ENCODE data around the gene EMC7. TPM values are rescaled to one million over a fixed set of nuclear protein-coding genes. Genes with fewer than 3 reads are reported as not detected.

EMC7 gene
- total and polyA plus RNA-seq, 10 of the 15 experiments (the other 5 are each of a cell fraction or from before 2014, with no cell fraction given), result 16.5 to 88.9 (median 45.0) TPM

DNA sequence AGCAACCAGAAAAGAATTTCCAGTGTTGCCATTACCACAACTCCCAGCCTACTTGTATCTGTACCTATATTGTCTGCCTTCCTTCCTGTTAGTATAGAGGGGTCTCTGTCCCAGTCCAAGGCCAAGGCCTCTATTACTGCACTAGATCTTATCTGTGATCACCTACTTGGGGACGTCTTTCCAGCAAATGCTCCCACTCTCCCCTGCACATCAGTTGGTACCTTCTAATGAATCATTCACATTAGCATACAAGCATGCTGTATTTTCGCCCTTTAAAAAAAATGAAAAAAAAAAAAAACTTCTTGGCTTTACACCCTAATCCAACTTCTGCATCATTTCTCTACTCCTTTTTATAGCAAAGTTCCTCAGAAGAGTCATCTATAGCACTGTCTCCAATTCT, 57.8 kb downstream of the EMC7 start:
- no peak overlapping the region for H3K4me3 ChIP-seq
- WGBS (ENCODE audit: insufficient coverage, insufficient replicate concordance, low lambda C conversion rate, missing lambda C conversion rate), result 89% methylated on average over 2 of the region's 2 CpGs
- no peak for TF ChIP-seq STAT3 (IDR thresholded peaks at IDR 0.05; ENCODE audit: low read depth, low read length)
- H3K4me2 ChIP-seq (ENCODE audit: control insufficient read depth, insufficient read depth), result peak overlapping the region; percentile 47; the same call in 1 of the 2 replicates
- H2AFZ ChIP-seq (ENCODE audit: control insufficient read depth, low read depth, low read length), result no peak overlapping the region
- POLR2A ChIA-PET, result interaction anchor here (0.6 kb wide), 1 partner anchor 26 kb away, joined by 5 read pairs; no protein-coding TSS in a partner anchor
- no TSS peak for BruUV-seq (replicated peaks)
- RAD21 ChIA-PET (ENCODE audit: unreplicated experiment), result no interaction called here
- DNase-seq (ENCODE audit: low read depth, low spot score), result no peak
- ATAC-seq, result no peak
- H3K9me3 ChIP-seq (replicated peaks; ENCODE audit: control insufficient read depth, insufficient read depth, low read length), result no peaks in the 10 kb centered on the region; the same call in 2 of the 3 replicates
- H3K9ac ChIP-seq (ENCODE audit: control insufficient read depth, insufficient read depth, low read length), result no peak overlapping the region
- SMC1A ChIA-PET (ENCODE audit: uncharacterized antibody, unreplicated experiment), result interaction anchor here (1.0 kb wide), 1 partner anchor 172 kb away, joined by 3 read pairs; no protein-coding TSS in a partner anchor
- no peak for FAIRE-seq
- H4K20me1 ChIP-seq (ENCODE audit: control insufficient read depth, insufficient read depth), result no peaks in the 10 kb centered on the region
- no peak overlapping the region for H3K27ac ChIP-seq (ENCODE audit: control insufficient read depth, insufficient read depth)
- CTCF ChIA-PET, result interaction anchor here (0.7 to 1.8 kb wide), 2 partner anchors 8 to 18 kb away, joined by 3 to 6 read pairs; no protein-coding TSS in a partner anchor
- intact Hi-C loops (cut with micrococcal nuclease; ENCODE audit: unreplicated experiment) (no loop called here), in situ Hi-C loops (cut with MboI) (no loop called here)
- no peaks in the 10 kb centered on the region for H3K79me2 ChIP-seq (ENCODE audit: control insufficient read depth, insufficient read depth, low read length)
- no peaks in the 10 kb centered on the region for H3K36me3 ChIP-seq (ENCODE audit: control insufficient read depth in 2 of 2, insufficient read depth in 2 of 2, low read length in 1 of 2)
- peaks cover 13% of the 10 kb centered on the region for H3K4me1 ChIP-seq (ENCODE audit: control insufficient read depth, insufficient read depth, low read length)
- H3K27me3 ChIP-seq (replicated peaks in 1 of 2; ENCODE audit: control insufficient read depth in 2 of 2, insufficient read depth in 2 of 2, low read length in 1 of 2), result no peaks in the 10 kb centered on the region

DNA sequence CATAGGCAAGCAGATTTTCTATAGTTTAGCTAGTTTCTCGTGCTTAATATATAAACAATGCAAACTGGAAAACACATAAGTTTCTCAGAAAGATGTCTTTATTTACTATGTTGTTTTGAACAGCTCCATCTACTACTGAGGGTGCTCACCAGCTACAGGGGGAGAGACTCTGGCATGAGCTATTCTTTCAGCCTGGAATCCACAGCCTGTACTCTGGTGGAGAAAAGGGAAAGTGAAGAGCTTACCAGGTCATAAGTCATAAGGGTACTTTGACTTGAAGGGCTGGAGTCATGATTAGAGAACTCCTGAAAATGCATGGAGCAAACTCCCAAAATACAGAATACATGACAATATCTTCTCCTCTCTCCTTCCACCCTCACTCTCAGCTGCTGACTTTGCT, 58.3 kb downstream of the EMC7 start:
- H3K9me3 ChIP-seq (replicated peaks; ENCODE audit: control insufficient read depth, insufficient read depth, low read length), result no peaks in the 10 kb centered on the region; the same call in 2 of the 3 replicates
- no peaks in the 10 kb centered on the region for H3K27me3 ChIP-seq (replicated peaks in 1 of 2; ENCODE audit: control insufficient read depth in 2 of 2, insufficient read depth in 2 of 2, low read length in 1 of 2)
- H3K4me3 ChIP-seq, result no peak overlapping the region
- ChIA-PET RAD21 (ENCODE audit: unreplicated experiment) (no interaction called here), POLR2A (interaction anchor here (0.6 kb wide), 1 partner anchor 26 kb away, joined by 5 read pairs; no protein-coding TSS in a partner anchor), SMC1A (ENCODE audit: uncharacterized antibody, unreplicated experiment) (interaction anchor here (1.0 kb wide), 1 partner anchor 172 kb away, joined by 3 read pairs; no protein-coding TSS in a partner anchor), CTCF (interaction anchor here (0.7 to 1.8 kb wide), 2 partner anchors 8 to 18 kb away, joined by 3 to 6 read pairs; no protein-coding TSS in a partner anchor)
- no peak overlapping the region for H3K27ac ChIP-seq (ENCODE audit: control insufficient read depth, insufficient read depth)
- FAIRE-seq, result peak; percentile 77
- H4K20me1 ChIP-seq (ENCODE audit: control insufficient read depth, insufficient read depth), result no peaks in the 10 kb centered on the region
- H3K79me2 ChIP-seq (ENCODE audit: control insufficient read depth, insufficient read depth, low read length), result no peaks in the 10 kb centered on the region
- DNase-seq (ENCODE audit: low read depth, low spot score), result no peak
- no peak overlapping the region for H3K9ac ChIP-seq (ENCODE audit: control insufficient read depth, insufficient read depth, low read length)
- H3K4me1 ChIP-seq (ENCODE audit: control insufficient read depth, insufficient read depth, low read length), result peaks cover 13% of the 10 kb centered on the region
- WGBS (ENCODE audit: insufficient coverage, insufficient replicate concordance, low lambda C conversion rate, missing lambda C conversion rate), result 94% methylated on average over 1 of the region's 1 CpG
- no TSS peak for BruUV-seq (replicated peaks)
- ATAC-seq, result no peak
- no peaks in the 10 kb centered on the region for H3K36me3 ChIP-seq (ENCODE audit: control insufficient read depth in 2 of 2, insufficient read depth in 2 of 2, low read length in 1 of 2)
- no peak overlapping the region for H2AFZ ChIP-seq (ENCODE audit: control insufficient read depth, low read depth, low read length)
- peak overlapping the region; percentile 47; the same call in 1 of the 2 replicates for H3K4me2 ChIP-seq (ENCODE audit: control insufficient read depth, insufficient read depth)
- in situ Hi-C loops (cut with MboI), result no loop called here
- intact Hi-C loops (cut with micrococcal nuclease; ENCODE audit: unreplicated experiment), result no loop called here
- TF ChIP-seq, protein P1, sequence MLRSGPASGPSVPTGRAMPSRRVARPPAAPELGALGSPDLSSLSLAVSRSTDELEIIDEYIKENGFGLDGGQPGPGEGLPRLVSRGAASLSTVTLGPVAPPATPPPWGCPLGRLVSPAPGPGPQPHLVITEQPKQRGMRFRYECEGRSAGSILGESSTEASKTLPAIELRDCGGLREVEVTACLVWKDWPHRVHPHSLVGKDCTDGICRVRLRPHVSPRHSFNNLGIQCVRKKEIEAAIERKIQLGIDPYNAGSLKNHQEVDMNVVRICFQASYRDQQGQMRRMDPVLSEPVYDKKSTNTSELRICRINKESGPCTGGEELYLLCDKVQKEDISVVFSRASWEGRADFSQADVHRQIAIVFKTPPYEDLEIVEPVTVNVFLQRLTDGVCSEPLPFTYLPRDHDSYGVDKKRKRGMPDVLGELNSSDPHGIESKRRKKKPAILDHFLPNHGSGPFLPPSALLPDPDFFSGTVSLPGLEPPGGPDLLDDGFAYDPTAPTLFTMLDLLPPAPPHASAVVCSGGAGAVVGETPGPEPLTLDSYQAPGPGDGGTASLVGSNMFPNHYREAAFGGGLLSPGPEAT (IDR thresholded peaks at IDR 0.05; ENCODE audit: low read depth), result no peak
- no peak for TF ChIP-seq ASH2L (IDR thresholded peaks at IDR 0.05; ENCODE audit: borderline replicate concordance, low read depth)
- TF ChIP-seq EGR1 (IDR thresholded peaks at IDR 0.05; ENCODE audit: borderline replicate concordance in 1 of 2, low read depth in 2 of 2, low read length in 2 of 2), result no peak
- TF ChIP-seq, protein P2, sequence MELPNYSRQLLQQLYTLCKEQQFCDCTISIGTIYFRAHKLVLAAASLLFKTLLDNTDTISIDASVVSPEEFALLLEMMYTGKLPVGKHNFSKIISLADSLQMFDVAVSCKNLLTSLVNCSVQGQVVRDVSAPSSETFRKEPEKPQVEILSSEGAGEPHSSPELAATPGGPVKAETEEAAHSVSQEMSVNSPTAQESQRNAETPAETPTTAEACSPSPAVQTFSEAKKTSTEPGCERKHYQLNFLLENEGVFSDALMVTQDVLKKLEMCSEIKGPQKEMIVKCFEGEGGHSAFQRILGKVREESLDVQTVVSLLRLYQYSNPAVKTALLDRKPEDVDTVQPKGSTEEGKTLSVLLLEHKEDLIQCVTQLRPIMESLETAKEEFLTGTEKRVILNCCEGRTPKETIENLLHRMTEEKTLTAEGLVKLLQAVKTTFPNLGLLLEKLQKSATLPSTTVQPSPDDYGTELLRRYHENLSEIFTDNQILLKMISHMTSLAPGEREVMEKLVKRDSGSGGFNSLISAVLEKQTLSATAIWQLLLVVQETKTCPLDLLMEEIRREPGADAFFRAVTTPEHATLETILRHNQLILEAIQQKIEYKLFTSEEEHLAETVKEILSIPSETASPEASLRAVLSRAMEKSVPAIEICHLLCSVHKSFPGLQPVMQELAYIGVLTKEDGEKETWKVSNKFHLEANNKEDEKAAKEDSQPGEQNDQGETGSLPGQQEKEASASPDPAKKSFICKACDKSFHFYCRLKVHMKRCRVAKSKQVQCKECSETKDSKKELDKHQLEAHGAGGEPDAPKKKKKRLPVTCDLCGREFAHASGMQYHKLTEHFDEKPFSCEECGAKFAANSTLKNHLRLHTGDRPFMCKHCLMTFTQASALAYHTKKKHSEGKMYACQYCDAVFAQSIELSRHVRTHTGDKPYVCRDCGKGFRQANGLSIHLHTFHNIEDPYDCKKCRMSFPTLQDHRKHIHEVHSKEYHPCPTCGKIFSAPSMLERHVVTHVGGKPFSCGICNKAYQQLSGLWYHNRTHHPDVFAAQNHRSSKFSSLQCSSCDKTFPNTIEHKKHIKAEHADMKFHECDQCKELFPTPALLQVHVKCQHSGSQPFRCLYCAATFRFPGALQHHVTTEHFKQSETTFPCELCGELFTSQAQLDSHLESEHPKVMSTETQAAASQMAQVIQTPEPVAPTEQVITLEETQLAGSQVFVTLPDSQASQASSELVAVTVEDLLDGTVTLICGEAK (IDR thresholded peaks at IDR 0.05; ENCODE audit: borderline replicate concordance), result no peak
- TF ChIP-seq, protein P3, sequence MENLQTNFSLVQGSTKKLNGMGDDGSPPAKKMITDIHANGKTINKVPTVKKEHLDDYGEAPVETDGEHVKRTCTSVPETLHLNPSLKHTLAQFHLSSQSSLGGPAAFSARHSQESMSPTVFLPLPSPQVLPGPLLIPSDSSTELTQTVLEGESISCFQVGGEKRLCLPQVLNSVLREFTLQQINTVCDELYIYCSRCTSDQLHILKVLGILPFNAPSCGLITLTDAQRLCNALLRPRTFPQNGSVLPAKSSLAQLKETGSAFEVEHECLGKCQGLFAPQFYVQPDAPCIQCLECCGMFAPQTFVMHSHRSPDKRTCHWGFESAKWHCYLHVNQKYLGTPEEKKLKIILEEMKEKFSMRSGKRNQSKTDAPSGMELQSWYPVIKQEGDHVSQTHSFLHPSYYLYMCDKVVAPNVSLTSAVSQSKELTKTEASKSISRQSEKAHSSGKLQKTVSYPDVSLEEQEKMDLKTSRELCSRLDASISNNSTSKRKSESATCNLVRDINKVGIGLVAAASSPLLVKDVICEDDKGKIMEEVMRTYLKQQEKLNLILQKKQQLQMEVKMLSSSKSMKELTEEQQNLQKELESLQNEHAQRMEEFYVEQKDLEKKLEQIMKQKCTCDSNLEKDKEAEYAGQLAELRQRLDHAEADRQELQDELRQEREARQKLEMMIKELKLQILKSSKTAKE (IDR thresholded peaks at IDR 0.05; ENCODE audit: low read depth, poor library complexity, severe bottlenecking), result no peak
